OCI-LY3 (cell line): ENCODE measurements around the gene SUMO4.

ENCODE experiments used
- CTCF ChIP-seq: fragments of 200-600, 300-600 bp; sonication (generic); IDR thresholded peaks from 2 replicates; pipeline ENCODE4 v1.5.1; 2014; ENCODE audit warnings: antibody characterized with exemption, low read length, low read depth
- EZH2phosphoT487 ChIP-seq: fragments of 200-600 bp; shearing (Covaris generic); IDR thresholded peaks from 2 replicates; pipeline ENCODE4 v1.6.1; 2018; ENCODE audit warnings: antibody characterized with exemption, mixed run types, low read depth

- no peak for TF ChIP-seq CTCF
- no peak for TF ChIP-seq EZH2phosphoT487
Observed at GRCh38 chr6:149422581-149422980, 22.5 kb downstream of the SUMO4 start.
